GM19452 (cell line): ENCODE results near the gene SLC7A5.
"Not testable (repeated sequence)": the region's sequence is repeated elsewhere in the genome, so short reads cannot be mapped to it uniquely, and the experiment has no call there.

ENCODE experiments used
- ATAC-seq: cut with Tn5 transposase; IDR thresholded peaks from one replicate; pipeline ENCODE4 v1.9.1; 2021; ENCODE audit not compliant: unreplicated experiment

Gene SLC7A5

GRCh38 chr16:87888346-87888745, 19.0 kb upstream of the SLC7A5 start:
- ATAC-seq = not testable (repeated sequence)

GRCh38 chr16:87887931-87888330, 18.6 kb upstream of the SLC7A5 start:
- ATAC-seq = not testable (repeated sequence)

- not testable (repeated sequence) for ATAC-seq
Measured at GRCh38 chr16:87885371-87885967, 16.2 kb upstream of the SLC7A5 start.

- no peak for ATAC-seq
Measured at GRCh38 chr16:87882436-87883019, 13.2 kb upstream of the SLC7A5 start.

- no peak for ATAC-seq
Measured at GRCh38 chr16:87881324-87882200, 12.3 kb upstream of the SLC7A5 start.

- ATAC-seq = no peak
Measured at GRCh38 chr16:87880117-87880696, 10.9 kb upstream of the SLC7A5 start.

GRCh38 chr16:87879411-87880013, 10.2 kb upstream of the SLC7A5 start:
- not testable (repeated sequence) for ATAC-seq

- ATAC-seq = no peak
Measured at GRCh38 chr16:87878704-87879103, 9.4 kb upstream of the SLC7A5 start.

- ATAC-seq = no peak
Measured at GRCh38 chr16:87877942-87878507, 8.7 kb upstream of the SLC7A5 start.

GRCh38 chr16:87874639-87875427, 5.5 kb upstream of the SLC7A5 start:
- ATAC-seq = no peak

- not testable (repeated sequence) for ATAC-seq
Measured at GRCh38 chr16:87870418-87871291, 1.3 kb upstream of the SLC7A5 start.

- ATAC-seq = not testable (repeated sequence)
Measured at GRCh38 chr16:87869879-87870417, 641 bp upstream of the SLC7A5 start.

GRCh38 chr16:87868254-87869029, 865 bp downstream of the SLC7A5 start:
- ATAC-seq = not testable (repeated sequence)

GRCh38 chr16:87865902-87866555, 3.3 kb downstream of the SLC7A5 start:
- not testable (repeated sequence) for ATAC-seq

- no peak for ATAC-seq
Measured at GRCh38 chr16:87864331-87864989, 4.8 kb downstream of the SLC7A5 start.

- not testable (repeated sequence) for ATAC-seq
Measured at GRCh38 chr16:87863327-87863635, 6.0 kb downstream of the SLC7A5 start.
